GM23338 (cell line): ENCODE results near the gene SLC7A6. TPM values are rescaled to one million over a fixed set of nuclear protein-coding genes. Genes with fewer than 3 reads are reported as not detected.

Experiments used
- ATAC-seq: fragments of 200-7000 bp; cut with Tn5 transposase; 3 replicates; pipeline ENCODE4 v1.9.1; 2020
- DNase-seq: peaks from one replicate; pipeline ENCODE4 v3.0.0-alpha.2; 2015; ENCODE audit warnings: low spot score
- H2AFZ ChIP-seq: fragments of 200-600 bp; sonication (generic); 2 replicates; pipeline ENCODE4 v1.8.0; 2016; ENCODE audit warnings: antibody characterized with exemption, mild to moderate bottlenecking, moderate library complexity
- H3F3A ChIP-seq: fragments of 200-600 bp; sonication (generic); replicated peaks from 2 replicates; pipeline ENCODE4 v1.8.0; 2017; ENCODE audit warnings: antibody characterized with exemption, mixed run types, low read depth
- H3K27ac ChIP-seq: fragments of 200-600 bp; sonication (generic); 2 replicates; pipeline ENCODE4 v1.6.1; 2016; ENCODE audit warnings: low read depth
- H3K27me3 ChIP-seq: fragments of 200-600 bp; sonication (generic); 2 replicates; pipeline ENCODE4 v1.8.0; 2016; ENCODE audit warnings: mild to moderate bottlenecking, mixed run types, moderate library complexity; ENCODE audit not compliant: insufficient read depth
- H3K36me3 ChIP-seq: fragments of 200-600 bp; sonication (generic); 2 replicates; pipeline ENCODE4 v1.8.0; 2016; ENCODE audit warnings: mild to moderate bottlenecking; ENCODE audit not compliant: insufficient read depth
- H3K4me1 ChIP-seq: fragments of 200-600 bp; sonication (generic); 2 replicates; pipeline ENCODE4 v1.8.0; 2016; ENCODE audit warnings: mild to moderate bottlenecking, moderate library complexity; ENCODE audit not compliant: insufficient read depth
- H3K4me2 ChIP-seq: fragments of 200-600 bp; sonication (generic); 2 replicates; pipeline ENCODE4 v1.7.1; 2017; ENCODE audit warnings: mixed run types
- H3K4me3 ChIP-seq: fragments of 200-600 bp; sonication (generic); 2 replicates; pipeline ENCODE4 v1.6.1; 2016; ENCODE audit warnings: mixed run types
- H3K79me2 ChIP-seq: fragments of 200-600 bp; sonication (generic); replicated peaks from 2 replicates; pipeline ENCODE4 v1.8.0; 2017; ENCODE audit warnings: mild to moderate bottlenecking; ENCODE audit not compliant: insufficient read depth
- H3K9me2 ChIP-seq: fragments of 200-600 bp; sonication (generic); 2 replicates; pipeline ENCODE4 v1.8.0; 2017; ENCODE audit not compliant: insufficient read depth
- H4K20me1 ChIP-seq: fragments of 200-600 bp; sonication (generic); replicated peaks from 2 replicates; pipeline ENCODE4 v1.8.0; 2017; ENCODE audit warnings: mild to moderate bottlenecking; ENCODE audit not compliant: insufficient read depth
- H3K27ac Mint-ChIP-seq: 2 replicates; pipeline ENCODE4 v1.8.0; 2020; ENCODE audit warnings: inconsistent platforms, mild to moderate bottlenecking, moderate library complexity, mixed read lengths
- H3K27me3 Mint-ChIP-seq: 3 replicates; pipeline ENCODE4 v1.8.0; 2022; ENCODE audit warnings: low read depth, mild to moderate bottlenecking, moderate library complexity, mixed read lengths, inconsistent platforms; ENCODE audit not compliant: insufficient read depth, poor library complexity
- H3K36me3 Mint-ChIP-seq: 3 replicates; pipeline ENCODE4 v1.8.0; 2021; ENCODE audit warnings: low read depth, mild to moderate bottlenecking, inconsistent platforms, moderate library complexity, mixed read lengths
- H3K4me1 Mint-ChIP-seq: 3 replicates; pipeline ENCODE4 v1.8.0; 2020; ENCODE audit warnings: mild to moderate bottlenecking, inconsistent platforms, mixed read lengths
- H3K4me3 Mint-ChIP-seq: 3 replicates; pipeline ENCODE4 v1.8.0; 2021; ENCODE audit warnings: moderate library complexity, mild to moderate bottlenecking, inconsistent platforms, mixed read lengths
- H3K9me3 Mint-ChIP-seq: 3 replicates; pipeline ENCODE4 v1.8.0; 2020; ENCODE audit warnings: moderate library complexity, mild to moderate bottlenecking, inconsistent platforms, mixed read lengths
- CREB1 ChIP-seq: fragments of 250-450 bp; sonication (Bioruptor Pico); IDR thresholded peaks from 2 replicates; pipeline ENCODE4 v1.5.0; 2020; ENCODE audit warnings: low read depth, mild to moderate bottlenecking, moderate library complexity
- EZH2 ChIP-seq: fragments of 200-600 bp; sonication (generic); IDR thresholded peaks from one replicate; pipeline ENCODE4 v1.8.0; 2017; ENCODE audit warnings: antibody characterized with exemption, mild to moderate bottlenecking, low read depth; ENCODE audit not compliant: unreplicated experiment
- EZH2phosphoT487 ChIP-seq: fragments of 200-600 bp; sonication (generic); IDR thresholded peaks from one replicate; pipeline ENCODE4 v1.8.1; 2018; ENCODE audit warnings: antibody characterized with exemption; ENCODE audit not compliant: unreplicated experiment
- JUNB ChIP-seq: IDR thresholded peaks from one replicate; pipeline ENCODE4 v1.6.1; 2016; ENCODE audit warnings: antibody characterized with exemption; ENCODE audit not compliant: unreplicated experiment
- NANOG ChIP-seq: IDR thresholded peaks from 2 replicates; pipeline ENCODE4 v1.6.1; 2016; ENCODE audit warnings: antibody characterized with exemption, borderline replicate concordance
- POLR2AphosphoS5 ChIP-seq: IDR thresholded peaks from 2 replicates; pipeline ENCODE4 v1.6.1; 2016; ENCODE audit warnings: antibody characterized with exemption, low read depth
- STAT1 ChIP-seq: IDR thresholded peaks from one replicate; pipeline ENCODE4 v1.6.1; 2016; ENCODE audit warnings: antibody characterized with exemption; ENCODE audit not compliant: unreplicated experiment
- ZNF114 ChIP-seq: fragments of 250-450 bp; sonication (Bioruptor Pico); IDR thresholded peaks from 2 replicates; pipeline ENCODE4 v1.5.0; 2020; ENCODE audit warnings: mild to moderate bottlenecking, moderate library complexity
- ZNF331 ChIP-seq: fragments of 250-450 bp; sonication (Bioruptor Pico); IDR thresholded peaks from 2 replicates; pipeline ENCODE4 v1.5.0; 2020; ENCODE audit warnings: low read depth, mild to moderate bottlenecking, moderate library complexity
- polyA plus RNA-seq: library from polyadenylated mRNA; unstranded; fragments of >200 nt; fragmentation: Nextera tagmentation; extraction: Ambion mirVana; gene quantifications from 2 replicates; pipeline ENCODE4 v1.2.1, GENCODE V29; 2016
- total RNA-seq: library from RNA; depleted of rRNA; stranded (reverse); fragments of >200 nt; shearing (Covaris generic); gene quantifications from 2 replicates; pipeline ENCODE4 v1.2.3, GENCODE V29; 2014
- TF ChIP-seq, protein P1 (sequence below): IDR thresholded peaks from one replicate; pipeline ENCODE4 v1.6.1; 2018; ENCODE audit warnings: antibody characterized with exemption; ENCODE audit not compliant: unreplicated experiment
- TF ChIP-seq, protein P2 (sequence below), 2 experiments: fragments of 200-600 bp in 1 of 2; sonication (generic) in 1 of 2; conservative IDR thresholded peaks; 2 replicates each; pipeline versions ENCODE4 v1.5.1 to v1.6.1; 2016 to 2017; ENCODE audit warnings: antibody characterized with exemption in 2 of 2, low read depth in 2 of 2, mild to moderate bottlenecking in 2 of 2, moderate library complexity in 1 of 2
- TF ChIP-seq, protein P3 (sequence below): IDR thresholded peaks from 2 replicates; pipeline ENCODE4 v1.6.1; 2016; ENCODE audit warnings: antibody characterized with exemption
- TF ChIP-seq, protein P4 (sequence below): fragments of 250-450 bp; sonication (Bioruptor Pico); IDR thresholded peaks from 2 replicates; pipeline ENCODE4 v1.5.0; 2020; ENCODE audit warnings: mild to moderate bottlenecking, moderate library complexity

The SLC7A6 gene
- total and polyA plus RNA-seq, 2 experiments from 2014 or later, result 16.6 to 30.9 TPM

DNA sequence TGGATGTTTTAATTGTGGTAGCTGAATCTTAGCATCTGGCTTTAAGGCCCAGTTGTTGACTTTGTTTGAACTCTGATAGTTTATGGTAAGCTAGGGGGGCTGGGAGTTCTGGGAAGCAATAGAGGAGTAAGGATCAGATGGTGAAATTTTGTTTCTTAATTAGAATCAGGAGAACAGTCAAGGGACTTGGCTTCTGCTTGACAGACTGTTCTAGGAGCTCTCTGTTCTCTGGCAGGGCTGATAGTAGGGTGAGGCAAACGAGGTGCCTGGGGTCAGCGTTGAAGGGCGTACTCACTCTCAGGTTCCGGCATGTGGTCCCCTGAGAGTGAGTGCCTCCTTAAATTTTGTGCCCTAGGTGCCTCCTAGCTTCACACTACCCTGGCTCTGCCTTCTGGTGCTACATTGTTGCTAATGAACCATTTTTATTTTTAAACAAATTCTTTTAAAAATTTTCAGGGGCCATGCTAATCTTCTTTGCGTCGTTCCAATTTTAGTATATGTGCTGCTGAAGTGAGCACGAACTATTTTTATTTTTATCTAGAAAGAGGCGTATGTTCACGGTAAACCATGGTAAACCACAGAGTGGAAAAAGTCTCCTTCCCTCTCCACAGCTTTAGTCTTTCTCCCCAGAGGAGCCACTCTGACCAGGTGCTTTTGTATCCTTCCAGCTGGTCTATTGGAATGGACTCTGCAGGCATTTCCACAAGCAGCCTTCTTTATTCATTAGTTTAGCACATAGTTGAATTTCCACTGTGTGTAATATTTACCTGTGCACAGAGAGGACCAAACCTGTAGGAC, 19.7 kb downstream of the SLC7A6 start:
- Mint-ChIP-seq H3K27ac (no peak overlapping the region; the same call in 1 of the 2 replicates), H3K36me3 (peaks cover 32% of the 10 kb centered on the region), H3K9me3 (no peaks in the 10 kb centered on the region; the same call in 2 of the 3 replicates), H3K27me3 (no peaks in the 10 kb centered on the region), H3K4me3 (no peak overlapping the region), H3K4me1 (no peaks in the 10 kb centered on the region)
- no peak overlapping the region for H3K4me3 ChIP-seq
- H3K27me3 ChIP-seq, result no peaks in the 10 kb centered on the region
- no peaks in the 10 kb centered on the region for H3K4me1 ChIP-seq
- H3K27ac ChIP-seq, result no peak overlapping the region
- no peaks in the 10 kb centered on the region for H3K36me3 ChIP-seq
- DNase-seq, result no peak
- TF ChIP-seq, protein P1, sequence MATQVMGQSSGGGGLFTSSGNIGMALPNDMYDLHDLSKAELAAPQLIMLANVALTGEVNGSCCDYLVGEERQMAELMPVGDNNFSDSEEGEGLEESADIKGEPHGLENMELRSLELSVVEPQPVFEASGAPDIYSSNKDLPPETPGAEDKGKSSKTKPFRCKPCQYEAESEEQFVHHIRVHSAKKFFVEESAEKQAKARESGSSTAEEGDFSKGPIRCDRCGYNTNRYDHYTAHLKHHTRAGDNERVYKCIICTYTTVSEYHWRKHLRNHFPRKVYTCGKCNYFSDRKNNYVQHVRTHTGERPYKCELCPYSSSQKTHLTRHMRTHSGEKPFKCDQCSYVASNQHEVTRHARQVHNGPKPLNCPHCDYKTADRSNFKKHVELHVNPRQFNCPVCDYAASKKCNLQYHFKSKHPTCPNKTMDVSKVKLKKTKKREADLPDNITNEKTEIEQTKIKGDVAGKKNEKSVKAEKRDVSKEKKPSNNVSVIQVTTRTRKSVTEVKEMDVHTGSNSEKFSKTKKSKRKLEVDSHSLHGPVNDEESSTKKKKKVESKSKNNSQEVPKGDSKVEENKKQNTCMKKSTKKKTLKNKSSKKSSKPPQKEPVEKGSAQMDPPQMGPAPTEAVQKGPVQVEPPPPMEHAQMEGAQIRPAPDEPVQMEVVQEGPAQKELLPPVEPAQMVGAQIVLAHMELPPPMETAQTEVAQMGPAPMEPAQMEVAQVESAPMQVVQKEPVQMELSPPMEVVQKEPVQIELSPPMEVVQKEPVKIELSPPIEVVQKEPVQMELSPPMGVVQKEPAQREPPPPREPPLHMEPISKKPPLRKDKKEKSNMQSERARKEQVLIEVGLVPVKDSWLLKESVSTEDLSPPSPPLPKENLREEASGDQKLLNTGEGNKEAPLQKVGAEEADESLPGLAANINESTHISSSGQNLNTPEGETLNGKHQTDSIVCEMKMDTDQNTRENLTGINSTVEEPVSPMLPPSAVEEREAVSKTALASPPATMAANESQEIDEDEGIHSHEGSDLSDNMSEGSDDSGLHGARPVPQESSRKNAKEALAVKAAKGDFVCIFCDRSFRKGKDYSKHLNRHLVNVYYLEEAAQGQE, result no peak
- TF ChIP-seq, protein P2, sequence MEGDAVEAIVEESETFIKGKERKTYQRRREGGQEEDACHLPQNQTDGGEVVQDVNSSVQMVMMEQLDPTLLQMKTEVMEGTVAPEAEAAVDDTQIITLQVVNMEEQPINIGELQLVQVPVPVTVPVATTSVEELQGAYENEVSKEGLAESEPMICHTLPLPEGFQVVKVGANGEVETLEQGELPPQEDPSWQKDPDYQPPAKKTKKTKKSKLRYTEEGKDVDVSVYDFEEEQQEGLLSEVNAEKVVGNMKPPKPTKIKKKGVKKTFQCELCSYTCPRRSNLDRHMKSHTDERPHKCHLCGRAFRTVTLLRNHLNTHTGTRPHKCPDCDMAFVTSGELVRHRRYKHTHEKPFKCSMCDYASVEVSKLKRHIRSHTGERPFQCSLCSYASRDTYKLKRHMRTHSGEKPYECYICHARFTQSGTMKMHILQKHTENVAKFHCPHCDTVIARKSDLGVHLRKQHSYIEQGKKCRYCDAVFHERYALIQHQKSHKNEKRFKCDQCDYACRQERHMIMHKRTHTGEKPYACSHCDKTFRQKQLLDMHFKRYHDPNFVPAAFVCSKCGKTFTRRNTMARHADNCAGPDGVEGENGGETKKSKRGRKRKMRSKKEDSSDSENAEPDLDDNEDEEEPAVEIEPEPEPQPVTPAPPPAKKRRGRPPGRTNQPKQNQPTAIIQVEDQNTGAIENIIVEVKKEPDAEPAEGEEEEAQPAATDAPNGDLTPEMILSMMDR (conservative IDR thresholded peaks at IDR 0.05; ENCODE audit: low read depth in 2 of 2), result no peak
- TF ChIP-seq, protein P3, sequence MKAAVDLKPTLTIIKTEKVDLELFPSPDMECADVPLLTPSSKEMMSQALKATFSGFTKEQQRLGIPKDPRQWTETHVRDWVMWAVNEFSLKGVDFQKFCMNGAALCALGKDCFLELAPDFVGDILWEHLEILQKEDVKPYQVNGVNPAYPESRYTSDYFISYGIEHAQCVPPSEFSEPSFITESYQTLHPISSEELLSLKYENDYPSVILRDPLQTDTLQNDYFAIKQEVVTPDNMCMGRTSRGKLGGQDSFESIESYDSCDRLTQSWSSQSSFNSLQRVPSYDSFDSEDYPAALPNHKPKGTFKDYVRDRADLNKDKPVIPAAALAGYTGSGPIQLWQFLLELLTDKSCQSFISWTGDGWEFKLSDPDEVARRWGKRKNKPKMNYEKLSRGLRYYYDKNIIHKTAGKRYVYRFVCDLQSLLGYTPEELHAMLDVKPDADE, result no peak
- no peak for TF ChIP-seq NANOG
- TF ChIP-seq EZH2phosphoT487, result no peak
- TF ChIP-seq ZNF114 (CRISPR knock-in tag), result no peak
- no peak for TF ChIP-seq STAT1
- TF ChIP-seq, protein P4, sequence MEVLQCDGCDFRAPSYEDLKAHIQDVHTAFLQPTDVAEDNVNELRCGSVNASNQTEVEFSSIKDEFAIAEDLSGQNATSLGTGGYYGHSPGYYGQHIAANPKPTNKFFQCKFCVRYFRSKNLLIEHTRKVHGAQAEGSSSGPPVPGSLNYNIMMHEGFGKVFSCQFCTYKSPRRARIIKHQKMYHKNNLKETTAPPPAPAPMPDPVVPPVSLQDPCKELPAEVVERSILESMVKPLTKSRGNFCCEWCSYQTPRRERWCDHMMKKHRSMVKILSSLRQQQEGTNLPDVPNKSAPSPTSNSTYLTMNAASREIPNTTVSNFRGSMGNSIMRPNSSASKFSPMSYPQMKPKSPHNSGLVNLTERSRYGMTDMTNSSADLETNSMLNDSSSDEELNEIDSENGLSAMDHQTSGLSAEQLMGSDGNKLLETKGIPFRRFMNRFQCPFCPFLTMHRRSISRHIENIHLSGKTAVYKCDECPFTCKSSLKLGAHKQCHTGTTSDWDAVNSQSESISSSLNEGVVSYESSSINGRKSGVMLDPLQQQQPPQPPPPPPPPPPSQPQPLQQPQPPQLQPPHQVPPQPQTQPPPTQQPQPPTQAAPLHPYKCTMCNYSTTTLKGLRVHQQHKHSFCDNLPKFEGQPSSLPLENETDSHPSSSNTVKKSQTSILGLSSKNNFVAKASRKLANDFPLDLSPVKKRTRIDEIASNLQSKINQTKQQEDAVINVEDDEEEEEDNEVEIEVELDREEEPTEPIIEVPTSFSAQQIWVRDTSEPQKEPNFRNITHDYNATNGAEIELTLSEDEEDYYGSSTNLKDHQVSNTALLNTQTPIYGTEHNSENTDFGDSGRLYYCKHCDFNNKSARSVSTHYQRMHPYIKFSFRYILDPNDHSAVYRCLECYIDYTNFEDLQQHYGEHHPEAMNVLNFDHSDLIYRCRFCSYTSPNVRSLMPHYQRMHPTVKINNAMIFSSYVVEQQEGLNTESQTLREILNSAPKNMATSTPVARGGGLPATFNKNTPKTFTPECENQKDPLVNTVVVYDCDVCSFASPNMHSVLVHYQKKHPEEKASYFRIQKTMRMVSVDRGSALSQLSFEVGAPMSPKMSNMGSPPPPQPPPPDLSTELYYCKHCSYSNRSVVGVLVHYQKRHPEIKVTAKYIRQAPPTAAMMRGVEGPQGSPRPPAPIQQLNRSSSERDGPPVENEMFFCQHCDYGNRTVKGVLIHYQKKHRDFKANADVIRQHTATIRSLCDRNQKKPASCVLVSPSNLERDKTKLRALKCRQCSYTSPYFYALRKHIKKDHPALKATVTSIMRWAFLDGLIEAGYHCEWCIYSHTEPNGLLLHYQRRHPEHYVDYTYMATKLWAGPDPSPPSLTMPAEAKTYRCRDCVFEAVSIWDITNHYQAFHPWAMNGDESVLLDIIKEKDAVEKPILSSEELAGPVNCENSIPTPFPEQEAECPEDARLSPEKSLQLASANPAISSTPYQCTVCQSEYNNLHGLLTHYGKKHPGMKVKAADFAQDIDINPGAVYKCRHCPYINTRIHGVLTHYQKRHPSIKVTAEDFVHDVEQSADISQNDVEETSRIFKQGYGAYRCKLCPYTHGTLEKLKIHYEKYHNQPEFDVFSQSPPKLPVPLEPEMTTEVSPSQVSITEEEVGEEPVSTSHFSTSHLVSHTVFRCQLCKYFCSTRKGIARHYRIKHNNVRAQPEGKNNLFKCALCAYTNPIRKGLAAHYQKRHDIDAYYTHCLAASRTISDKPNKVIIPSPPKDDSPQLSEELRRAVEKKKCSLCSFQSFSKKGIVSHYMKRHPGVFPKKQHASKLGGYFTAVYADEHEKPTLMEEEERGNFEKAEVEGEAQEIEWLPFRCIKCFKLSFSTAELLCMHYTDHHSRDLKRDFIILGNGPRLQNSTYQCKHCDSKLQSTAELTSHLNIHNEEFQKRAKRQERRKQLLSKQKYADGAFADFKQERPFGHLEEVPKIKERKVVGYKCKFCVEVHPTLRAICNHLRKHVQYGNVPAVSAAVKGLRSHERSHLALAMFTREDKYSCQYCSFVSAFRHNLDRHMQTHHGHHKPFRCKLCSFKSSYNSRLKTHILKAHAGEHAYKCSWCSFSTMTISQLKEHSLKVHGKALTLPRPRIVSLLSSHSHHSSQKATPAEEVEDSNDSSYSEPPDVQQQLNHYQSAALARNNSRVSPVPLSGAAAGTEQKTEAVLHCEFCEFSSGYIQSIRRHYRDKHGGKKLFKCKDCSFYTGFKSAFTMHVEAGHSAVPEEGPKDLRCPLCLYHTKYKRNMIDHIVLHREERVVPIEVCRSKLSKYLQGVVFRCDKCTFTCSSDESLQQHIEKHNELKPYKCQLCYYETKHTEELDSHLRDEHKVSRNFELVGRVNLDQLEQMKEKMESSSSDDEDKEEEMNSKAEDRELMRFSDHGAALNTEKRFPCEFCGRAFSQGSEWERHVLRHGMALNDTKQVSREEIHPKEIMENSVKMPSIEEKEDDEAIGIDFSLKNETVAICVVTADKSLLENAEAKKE (CRISPR knock-in tag), result no peak
- TF ChIP-seq JUNB, result no peak
- TF ChIP-seq POLR2AphosphoS5, result no peak
- no peak for TF ChIP-seq CREB1 (CRISPR knock-in tag)
- TF ChIP-seq EZH2, result no peak
- TF ChIP-seq ZNF331 (CRISPR knock-in tag), result no peak
- H4K20me1 ChIP-seq, result peaks cover 6% of the 10 kb centered on the region; the same call in 1 of the 2 replicates
- no peak overlapping the region for H3K4me2 ChIP-seq
- ATAC-seq, result no peak
- no peaks in the 10 kb centered on the region for H3K9me2 ChIP-seq
- no peaks in the 10 kb centered on the region for H3K79me2 ChIP-seq
- H3F3A ChIP-seq, result peaks cover 5% of the 10 kb centered on the region; the same call in 1 of the 2 replicates
- H2AFZ ChIP-seq, result no peak overlapping the region
